ENCODE measurements around the gene SVIL. TPM values are rescaled to one million over a fixed set of nuclear protein-coding genes. Genes with fewer than 3 reads are reported as not detected.

Gene SVIL
- 40.9 and 45.5 TPM in 2 replicates for total RNA-seq

GRCh38 chr10:29634764-29635625 lies at the start of gene SVIL:
TSS of gene SVIL (minus strand) at chr10:29634971. CDS start at chr10:29555058, 79,913 bp downstream.

